HG02885 (cell line): Measurements from ENCODE around the gene RSPRY1.

Experiments
- ATAC-seq: cut with Tn5 transposase; IDR thresholded peaks from one replicate; pipeline ENCODE4 v1.9.1; 2021; ENCODE audit warnings: mild to moderate bottlenecking; ENCODE audit not compliant: unreplicated experiment, poor library complexity

The RSPRY1 gene

DNA sequence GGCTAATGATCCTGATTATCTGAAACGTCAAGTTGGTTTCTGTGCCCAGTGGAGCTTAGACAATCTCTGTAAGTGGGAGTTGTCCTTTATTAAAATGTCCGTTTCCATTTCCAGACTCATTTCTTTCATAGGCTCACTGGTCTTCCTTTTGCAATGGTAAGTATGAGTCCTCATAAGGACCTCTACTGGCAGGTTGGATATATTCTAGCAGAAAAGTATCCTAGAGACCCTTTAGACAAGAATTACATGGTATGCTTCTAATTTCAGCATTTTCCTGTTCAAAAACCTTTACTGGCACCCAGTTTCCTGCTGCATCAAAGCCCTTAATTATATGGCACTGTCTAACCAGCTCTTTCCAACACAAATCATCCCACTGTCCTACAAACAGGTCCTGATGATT, 30.8 kb downstream of the RSPRY1 start:
- no peak for ATAC-seq

DNA sequence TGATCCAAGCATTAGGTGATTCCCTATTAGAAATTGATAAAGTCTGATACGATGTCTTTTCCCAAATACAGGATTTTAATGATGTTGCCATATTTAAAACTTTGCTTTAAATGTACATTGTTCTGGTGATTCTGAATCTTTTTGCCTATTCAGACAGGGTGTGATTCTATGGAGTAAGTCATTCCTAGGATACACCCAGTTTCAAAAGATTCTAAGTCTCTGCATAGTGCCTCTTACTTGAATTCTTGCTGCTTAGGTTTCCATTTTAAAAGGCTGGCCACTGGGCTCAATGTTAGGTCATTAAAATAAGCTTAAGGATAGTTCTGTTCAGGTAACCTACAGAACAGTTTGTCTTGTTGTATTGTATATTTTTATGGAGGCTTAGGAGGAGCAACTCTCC, 36.9 kb downstream of the RSPRY1 start:
- no peak for ATAC-seq

DNA sequence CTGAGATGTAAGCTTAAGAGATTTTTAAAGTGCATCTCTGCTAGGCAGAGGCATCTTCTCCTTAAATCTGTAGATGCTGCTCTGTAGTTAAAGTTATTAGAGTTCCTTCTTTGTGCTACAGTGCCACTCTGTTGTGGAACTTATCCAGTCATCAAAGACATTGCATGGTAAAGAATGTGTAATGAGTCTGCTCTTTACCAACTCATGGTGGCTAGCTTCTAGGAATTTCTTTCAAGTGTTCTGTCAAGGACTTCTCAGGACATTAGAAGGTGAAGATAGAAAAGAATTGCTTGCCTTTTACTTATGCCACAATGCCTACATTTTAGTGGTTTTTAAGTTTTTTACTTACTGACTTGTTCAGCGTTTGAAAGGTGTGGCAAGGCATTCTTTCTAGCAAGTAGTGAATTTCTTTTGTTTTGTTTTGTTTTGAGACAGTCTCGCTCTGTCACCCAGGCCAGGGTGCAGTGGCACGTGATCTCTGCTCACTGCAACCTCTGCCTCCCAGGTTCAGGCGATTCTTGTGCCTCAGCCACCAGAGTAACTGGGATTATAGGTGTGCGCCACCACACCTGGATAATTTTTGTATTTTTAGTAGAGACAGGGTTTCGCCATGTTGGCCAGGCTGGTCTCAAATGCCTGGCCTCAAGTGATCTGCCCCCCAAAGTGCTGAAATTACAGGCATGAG, 38.7 kb downstream of the RSPRY1 start:
- ATAC-seq = no peak

GRCh38 chr16:57225978-57226377, 39.8 kb downstream of the RSPRY1 start:
- no peak for ATAC-seq

DNA sequence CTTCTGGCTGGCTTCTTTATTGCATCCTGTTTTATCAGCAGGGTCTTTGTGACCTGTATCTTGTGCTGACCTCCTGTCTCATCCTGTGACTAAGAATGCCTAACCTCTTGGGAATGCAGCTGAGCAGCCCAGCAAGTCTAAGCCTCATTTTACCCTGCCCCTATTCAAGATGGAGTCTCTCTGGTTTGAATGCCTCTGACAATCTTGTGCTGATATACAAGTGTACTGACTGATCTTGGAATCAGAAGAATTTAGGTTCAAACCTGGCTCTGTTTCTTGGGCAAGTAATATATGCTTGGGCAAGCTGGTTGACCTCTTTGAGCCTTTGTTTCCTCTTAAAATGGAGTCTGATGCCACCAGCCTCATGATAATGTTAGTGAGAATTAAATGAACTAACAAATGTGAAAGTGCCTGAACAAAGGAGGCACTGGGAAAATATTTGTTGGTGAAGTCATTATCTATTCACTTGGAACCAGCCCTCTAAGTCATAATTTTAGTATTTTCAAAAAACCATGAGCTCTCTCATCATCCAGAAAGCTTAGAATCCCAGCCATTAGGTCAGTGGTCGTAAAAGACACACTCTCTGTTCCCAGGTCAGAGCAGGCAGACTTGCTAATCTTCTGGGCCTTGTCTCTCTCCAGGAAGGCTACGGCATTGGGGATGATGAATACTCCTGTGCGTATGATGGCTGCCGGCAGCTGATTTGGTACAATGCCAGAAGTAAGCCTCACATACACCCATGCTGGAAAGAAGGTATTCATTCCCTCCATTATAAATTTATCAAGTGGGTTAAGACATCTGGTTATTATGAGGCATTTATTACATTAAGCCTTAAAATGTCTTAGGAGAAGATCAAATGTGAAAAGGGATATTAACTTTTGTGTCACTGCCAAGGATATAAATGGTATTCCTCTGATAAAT, 40.8 kb downstream of the RSPRY1 start:
- no peak for ATAC-seq

DNA sequence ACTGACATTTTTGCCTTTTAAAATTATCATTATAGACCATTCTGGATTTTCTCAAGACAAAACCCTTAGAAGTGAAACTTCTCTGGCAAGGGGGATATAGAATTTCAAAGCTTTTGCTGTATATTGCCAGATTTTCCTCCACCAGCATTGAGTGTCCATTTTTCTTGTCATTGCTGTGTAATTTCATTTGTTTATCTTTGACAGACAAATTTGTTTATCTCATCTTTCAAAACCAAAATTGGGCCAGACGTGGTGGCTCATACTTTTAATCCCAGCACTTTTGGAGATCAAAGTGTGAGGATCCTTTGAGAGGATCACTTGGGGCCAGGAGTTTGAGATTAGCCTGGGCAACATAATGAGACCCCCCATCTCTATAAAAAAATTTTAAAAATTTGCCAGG, 43.0 kb downstream of the RSPRY1 start:
- ATAC-seq = no peak

GRCh38 chr16:57231821-57232350, 45.8 kb downstream of the RSPRY1 start:
- ATAC-seq = no peak

DNA sequence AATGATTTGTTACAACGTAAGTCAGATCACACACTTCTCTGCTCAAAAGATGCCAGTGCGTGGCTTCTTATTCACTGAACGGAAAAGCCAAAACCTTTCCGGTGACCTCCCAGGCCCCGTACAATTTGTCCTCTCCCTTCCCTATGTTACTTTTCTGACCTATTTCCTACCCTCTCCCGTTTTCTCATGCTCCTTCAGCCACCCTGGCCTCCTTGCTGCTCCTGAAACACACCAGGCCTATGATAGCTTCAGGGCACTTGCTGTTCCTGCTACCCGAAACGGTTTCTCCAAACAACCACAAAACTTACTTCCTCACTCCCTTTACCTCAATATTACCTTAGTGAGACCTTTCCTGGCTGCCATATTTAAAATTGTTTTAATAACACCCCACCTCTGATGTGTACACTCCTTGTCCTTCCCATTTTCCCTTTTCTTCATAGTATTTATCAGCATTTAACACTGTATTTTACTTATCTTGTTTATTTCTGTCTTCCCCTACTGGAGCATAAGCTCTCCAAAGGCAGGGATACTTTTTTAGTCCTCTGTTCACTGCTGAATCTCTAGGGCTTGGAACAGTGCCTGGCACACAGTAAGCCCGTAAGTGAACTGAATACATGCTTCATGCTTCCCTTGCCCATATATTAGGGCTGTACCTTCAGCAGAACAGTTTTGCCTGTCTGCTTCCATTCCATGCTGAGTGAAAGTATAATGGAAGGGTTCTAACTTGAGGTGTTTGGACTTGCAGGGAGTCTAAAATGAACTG, 48.0 kb downstream of the RSPRY1 start:
- no peak for ATAC-seq

- no peak for ATAC-seq
Measured at GRCh38 chr16:57234707-57235092, 48.6 kb downstream of the RSPRY1 start.

- no peak for ATAC-seq
Measured at GRCh38 chr16:57235128-57236021, 49.2 kb downstream of the RSPRY1 start.

- no peak for ATAC-seq
Measured at GRCh38 chr16:57236022-57236350, 49.9 kb downstream of the RSPRY1 start.

DNA sequence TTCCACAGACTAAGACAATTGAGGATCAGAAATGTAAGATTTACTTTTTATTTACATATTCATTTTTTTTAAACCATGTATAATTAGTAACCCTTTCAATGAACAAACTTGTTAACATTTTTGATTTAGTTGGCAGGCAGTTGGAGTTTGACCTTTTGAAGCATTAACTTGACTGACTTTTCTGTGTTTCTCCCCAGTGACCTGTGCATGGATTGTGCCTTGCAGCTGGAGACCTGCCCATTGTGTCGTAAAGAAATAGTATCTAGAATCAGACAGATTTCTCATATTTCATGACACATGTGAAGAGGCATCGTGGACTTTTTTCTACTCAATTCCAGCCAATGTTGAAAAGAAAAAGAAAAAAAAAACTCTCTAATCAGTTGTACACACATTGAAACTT, 52.6 kb downstream of the RSPRY1 start:
- ATAC-seq = no peak

DNA sequence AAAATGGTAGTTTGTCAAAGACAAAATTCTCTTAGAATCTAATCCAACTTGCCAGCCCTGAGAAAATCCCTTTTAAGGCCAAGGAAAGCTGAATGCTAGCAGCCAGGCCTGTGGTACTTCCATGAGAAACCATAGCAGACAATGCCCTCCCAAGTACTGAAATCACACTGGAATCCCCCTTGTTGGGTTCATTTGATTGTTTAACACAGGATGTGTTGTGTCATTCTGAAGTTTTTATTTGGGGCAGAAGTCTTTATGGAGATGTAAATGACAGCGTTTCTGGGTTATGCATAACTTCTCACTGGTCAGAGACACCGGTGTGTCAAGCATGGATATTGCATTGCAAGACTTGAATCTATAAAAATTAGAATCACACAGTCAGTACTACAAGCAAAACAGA, 53.0 kb downstream of the RSPRY1 start:
- no peak for ATAC-seq

DNA sequence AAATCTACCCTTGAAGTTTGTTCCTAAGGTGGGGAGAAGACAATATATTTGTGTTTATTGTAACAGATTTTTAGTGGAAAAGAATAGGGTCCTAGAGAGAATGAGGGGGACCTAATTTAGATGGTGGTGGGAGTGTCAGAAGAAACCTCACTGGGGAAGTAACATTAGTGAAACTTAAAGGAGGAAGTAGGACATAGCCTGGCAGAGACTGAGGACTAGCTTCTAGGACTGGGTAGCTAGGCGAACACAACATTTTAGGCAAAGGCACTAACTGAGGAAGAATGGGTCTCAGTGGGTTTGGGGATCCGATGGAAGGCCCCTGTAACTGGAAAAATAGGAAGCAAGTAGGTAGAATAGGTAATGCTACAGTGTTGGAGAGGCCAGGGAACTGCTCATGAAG, 54.7 kb downstream of the RSPRY1 start:
- no peak for ATAC-seq

GRCh38 chr16:57242650-57243049, 56.5 kb downstream of the RSPRY1 start:
- ATAC-seq = no peak

GRCh38 chr16:57244463-57244766, 58.3 kb downstream of the RSPRY1 start:
- ATAC-seq = peak; percentile 14

DNA sequence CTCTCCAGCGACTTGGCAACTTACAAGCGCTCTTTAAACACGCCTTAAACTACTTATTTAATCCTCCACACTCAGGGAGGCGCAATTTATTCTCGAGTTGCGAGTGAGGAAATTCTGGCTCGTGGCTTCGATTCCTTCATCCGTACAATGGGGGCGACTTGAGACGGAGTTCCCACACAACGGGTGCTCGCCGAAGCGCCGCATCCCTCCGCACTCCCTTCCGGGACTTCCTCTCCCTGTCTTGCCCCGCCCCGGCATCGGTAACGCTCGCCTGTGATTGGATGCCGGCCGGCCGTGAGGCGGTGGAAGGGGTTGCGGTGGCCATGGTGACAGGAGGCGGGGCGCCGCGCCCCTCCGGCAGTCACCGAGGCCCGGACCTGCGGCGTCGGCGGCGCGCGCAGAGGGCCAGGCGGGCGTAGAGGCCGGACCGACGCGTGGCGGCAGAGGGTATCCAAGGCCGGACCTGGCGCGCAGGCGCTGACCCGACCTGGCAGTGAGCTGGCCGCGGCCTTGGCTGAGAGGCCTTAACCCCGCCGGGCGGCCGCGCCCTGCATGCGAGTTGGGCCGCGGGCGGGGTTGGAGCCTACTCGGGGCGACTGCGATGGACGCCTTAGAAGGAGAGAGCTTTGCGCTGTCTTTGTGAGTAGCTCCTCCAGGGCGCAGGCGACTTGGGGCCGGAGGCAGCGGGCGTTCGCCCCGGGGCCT, 58.8 kb downstream of the RSPRY1 start, which contains the start of gene ARL2BP:
TSS of gene ARL2BP (plus strand) at position 493 of the 705 bp plus-strand sequence. CDS start at position 602, 109 bp downstream.
- ATAC-seq = peak; percentile 97

DNA sequence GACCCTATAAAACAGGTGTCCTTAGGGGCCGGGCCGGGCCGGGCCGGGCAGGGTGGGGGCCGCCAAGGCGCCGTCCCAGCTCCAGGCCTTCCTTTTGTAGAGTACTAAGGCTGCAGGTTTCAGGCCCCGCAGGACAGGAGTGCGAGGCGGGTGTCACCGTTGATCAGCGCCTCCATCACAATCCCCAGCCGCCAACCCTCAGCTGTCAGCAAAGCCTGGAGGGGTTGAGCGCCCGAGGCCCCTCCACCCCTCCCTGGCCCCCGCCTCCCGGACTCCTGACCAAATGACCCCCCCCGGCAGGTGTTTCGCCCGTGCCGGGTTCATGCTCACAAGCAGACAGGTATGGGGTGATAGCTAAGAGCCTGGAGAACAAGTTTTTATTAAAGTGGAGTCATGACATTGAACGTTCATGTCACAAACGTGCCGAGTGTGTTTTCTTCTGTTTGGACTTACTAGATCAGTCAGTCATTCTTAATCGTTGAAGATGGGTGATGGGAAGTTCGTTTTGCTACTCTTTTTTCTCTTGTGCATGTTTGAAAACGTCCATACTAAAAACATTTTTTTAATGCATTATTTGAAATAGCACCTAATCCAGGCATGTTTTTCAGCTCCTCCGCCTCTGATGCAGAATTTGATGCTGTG, 59.5 kb downstream of the RSPRY1 start:
- ATAC-seq = peak; percentile 21

GRCh38 chr16:57251352-57251751, 65.2 kb downstream of the RSPRY1 start:
- no peak for ATAC-seq
